Endothelial cell of umbilical vein (primary cell): ENCODE data around the gene CMTM8.

Experiments used
- CTCF ChIP-seq, 2 donors: IDR thresholded peaks; 1 replicate in 1 of 2; 2 replicates in 1 of 2; pipeline ENCODE4 v1.5.1; 2011; ENCODE audit warnings: low read length in 2 of 2, mild to moderate bottlenecking in 2 of 2, moderate library complexity in 2 of 2, control low read depth in 1 of 2, inconsistent platforms in 1 of 2, low read depth in 1 of 2; ENCODE audit not compliant: insufficient read depth in 1 of 2; ENCODE audit errors: extremely low read depth in 1 of 2
- EZH2 ChIP-seq: IDR thresholded peaks from 2 replicates; pipeline ENCODE4 v1.6.1; 2012; ENCODE audit warnings: borderline replicate concordance, low read depth, mild to moderate bottlenecking, moderate library complexity, low read length, inconsistent platforms; ENCODE audit not compliant: severe bottlenecking
- FOS ChIP-seq: IDR thresholded peaks from 2 replicates; pipeline ENCODE4 v1.6.1; 2011; ENCODE audit warnings: mild to moderate bottlenecking, low read length, moderate library complexity, borderline replicate concordance; ENCODE audit not compliant: insufficient read depth
- JUN ChIP-seq: IDR thresholded peaks from 2 replicates; pipeline ENCODE4 v1.6.1; 2011; ENCODE audit warnings: borderline replicate concordance, low read depth; ENCODE audit not compliant: insufficient read length, insufficient read depth
- MAX ChIP-seq: IDR thresholded peaks from 2 replicates; pipeline ENCODE4 v1.6.1; 2011; ENCODE audit not compliant: insufficient read depth, insufficient read length
- MYC ChIP-seq: IDR thresholded peaks from one replicate; pipeline ENCODE4 v1.6.1; 2011; ENCODE audit warnings: mild to moderate bottlenecking, low read depth, low read length
- POLR2A ChIP-seq: IDR thresholded peaks from 2 replicates; pipeline ENCODE4 v1.6.1; 2012; ENCODE audit warnings: low read depth, mild to moderate bottlenecking, control low read depth, low read length
- POLR2AphosphoS5 ChIP-seq: IDR thresholded peaks from 2 replicates; pipeline ENCODE4 v1.6.1; 2012; ENCODE audit warnings: low read depth, mild to moderate bottlenecking, control low read depth, low read length, moderate library complexity; ENCODE audit not compliant: insufficient read depth

DNA sequence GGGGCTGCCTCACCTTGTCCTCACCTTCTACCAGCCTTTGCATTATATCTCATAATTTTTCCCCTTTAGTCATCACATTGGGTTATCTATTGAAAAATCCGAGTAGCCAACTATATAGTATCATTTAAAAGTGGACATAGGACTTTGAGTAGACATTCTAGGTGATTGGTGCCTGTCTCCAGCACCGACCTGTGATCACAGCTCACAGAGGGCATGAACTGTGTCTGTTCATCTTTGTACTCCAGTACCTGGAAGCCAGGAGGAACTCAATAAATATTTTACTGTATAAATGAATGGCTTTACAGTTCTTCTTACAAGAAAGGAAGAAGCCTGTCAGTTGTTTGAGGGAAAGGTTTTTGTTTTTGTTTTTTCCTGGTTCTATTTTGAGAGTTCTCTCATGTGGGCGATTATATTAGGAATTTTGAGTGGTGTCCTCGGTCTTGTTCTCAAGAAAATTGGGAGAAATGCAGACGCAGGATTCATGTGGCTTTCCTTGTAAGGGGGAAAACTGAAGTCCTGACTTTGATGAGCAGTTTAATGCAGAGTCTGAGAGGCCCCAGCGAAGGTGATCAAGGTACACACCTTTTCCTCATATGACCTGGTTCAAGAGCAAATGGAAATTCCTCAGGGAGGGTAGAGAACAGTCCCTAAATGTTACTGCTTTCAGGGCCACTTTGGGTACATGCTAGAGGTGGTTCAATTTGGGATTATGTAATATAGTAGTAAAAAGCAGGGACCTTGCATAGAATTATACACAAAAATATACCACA, 46.1 kb downstream of the CMTM8 start:
- no peak for TF ChIP-seq CTCF (IDR thresholded peaks at IDR 0.05; ENCODE audit: extremely low read depth in 1 of 2, insufficient read depth in 1 of 2, low read depth in 1 of 2, low read length in 2 of 2)
- TF ChIP-seq POLR2AphosphoS5: no peak
- no peak for TF ChIP-seq MAX
- no peak for TF ChIP-seq POLR2A
- TF ChIP-seq EZH2: no peak
- TF ChIP-seq MYC: no peak
- no peak for TF ChIP-seq JUN
- TF ChIP-seq FOS: no peak
